Breast epithelium (tissue), 3 donors: ENCODE results near the gene POFUT2.

Experiments used
- POLR2A ChIP-seq: fragments of 450-650 bp; IDR thresholded peaks from one replicate; pipeline ENCODE4 v1.6.1; 2016; ENCODE audit warnings: antibody characterized with exemption, mild to moderate bottlenecking, moderate library complexity
- TF ChIP-seq, protein P1 (sequence below), 3 donors: fragments of 450-650 bp; IDR thresholded peaks; one replicate each; pipeline ENCODE4 v1.5.1; 2016 to 2017; ENCODE audit warnings: antibody characterized with exemption in 3 of 3, mild to moderate bottlenecking in 3 of 3, moderate library complexity in 3 of 3

GRCh38 chr21:45295576-45296365 is 8.1 kb upstream of the POFUT2 start:
- no peak for TF ChIP-seq POLR2A
- TF ChIP-seq, protein P1, sequence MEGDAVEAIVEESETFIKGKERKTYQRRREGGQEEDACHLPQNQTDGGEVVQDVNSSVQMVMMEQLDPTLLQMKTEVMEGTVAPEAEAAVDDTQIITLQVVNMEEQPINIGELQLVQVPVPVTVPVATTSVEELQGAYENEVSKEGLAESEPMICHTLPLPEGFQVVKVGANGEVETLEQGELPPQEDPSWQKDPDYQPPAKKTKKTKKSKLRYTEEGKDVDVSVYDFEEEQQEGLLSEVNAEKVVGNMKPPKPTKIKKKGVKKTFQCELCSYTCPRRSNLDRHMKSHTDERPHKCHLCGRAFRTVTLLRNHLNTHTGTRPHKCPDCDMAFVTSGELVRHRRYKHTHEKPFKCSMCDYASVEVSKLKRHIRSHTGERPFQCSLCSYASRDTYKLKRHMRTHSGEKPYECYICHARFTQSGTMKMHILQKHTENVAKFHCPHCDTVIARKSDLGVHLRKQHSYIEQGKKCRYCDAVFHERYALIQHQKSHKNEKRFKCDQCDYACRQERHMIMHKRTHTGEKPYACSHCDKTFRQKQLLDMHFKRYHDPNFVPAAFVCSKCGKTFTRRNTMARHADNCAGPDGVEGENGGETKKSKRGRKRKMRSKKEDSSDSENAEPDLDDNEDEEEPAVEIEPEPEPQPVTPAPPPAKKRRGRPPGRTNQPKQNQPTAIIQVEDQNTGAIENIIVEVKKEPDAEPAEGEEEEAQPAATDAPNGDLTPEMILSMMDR (IDR thresholded peaks at IDR 0.05) = no peak
